Uterus (tissue), 2 donors: ENCODE measurements around the gene GOLGA8R.
"Not testable (repeated sequence)": the region's sequence is repeated elsewhere in the genome, so short reads cannot be mapped to it uniquely, and the experiment has no call there.

ENCODE experiments used
- POLR2A ChIP-seq, 2 donors: fragments of 450-650 bp; IDR thresholded peaks; one replicate each; pipeline ENCODE4 v1.6.1; 2016; ENCODE audit warnings: antibody characterized with exemption in 2 of 2, mild to moderate bottlenecking in 1 of 2, moderate library complexity in 1 of 2
- TF ChIP-seq, protein P1 (sequence below), 4 experiments: fragments of 200-600 bp in 2 of 4; fragments of 450-650 bp in 2 of 4; sonication (generic) in 2 of 4; IDR thresholded peaks; one replicate each; pipeline ENCODE4 v1.5.1; 2016 to 2019; ENCODE audit warnings: antibody characterized with exemption in 4 of 4, mild to moderate bottlenecking in 2 of 4, moderate library complexity in 1 of 4

- TF ChIP-seq, protein P1, sequence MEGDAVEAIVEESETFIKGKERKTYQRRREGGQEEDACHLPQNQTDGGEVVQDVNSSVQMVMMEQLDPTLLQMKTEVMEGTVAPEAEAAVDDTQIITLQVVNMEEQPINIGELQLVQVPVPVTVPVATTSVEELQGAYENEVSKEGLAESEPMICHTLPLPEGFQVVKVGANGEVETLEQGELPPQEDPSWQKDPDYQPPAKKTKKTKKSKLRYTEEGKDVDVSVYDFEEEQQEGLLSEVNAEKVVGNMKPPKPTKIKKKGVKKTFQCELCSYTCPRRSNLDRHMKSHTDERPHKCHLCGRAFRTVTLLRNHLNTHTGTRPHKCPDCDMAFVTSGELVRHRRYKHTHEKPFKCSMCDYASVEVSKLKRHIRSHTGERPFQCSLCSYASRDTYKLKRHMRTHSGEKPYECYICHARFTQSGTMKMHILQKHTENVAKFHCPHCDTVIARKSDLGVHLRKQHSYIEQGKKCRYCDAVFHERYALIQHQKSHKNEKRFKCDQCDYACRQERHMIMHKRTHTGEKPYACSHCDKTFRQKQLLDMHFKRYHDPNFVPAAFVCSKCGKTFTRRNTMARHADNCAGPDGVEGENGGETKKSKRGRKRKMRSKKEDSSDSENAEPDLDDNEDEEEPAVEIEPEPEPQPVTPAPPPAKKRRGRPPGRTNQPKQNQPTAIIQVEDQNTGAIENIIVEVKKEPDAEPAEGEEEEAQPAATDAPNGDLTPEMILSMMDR (IDR thresholded peaks at IDR 0.05), result not testable (repeated sequence)
- TF ChIP-seq POLR2A (IDR thresholded peaks at IDR 0.05), result not testable (repeated sequence)
These were observed 46.8 kb downstream of the GOLGA8R start for GRCh38 chr15:30367246-30367645.
